GM12892 (cell line): Measurements from ENCODE around the gene ZMIZ1.

Source experiments
- DNase-seq: peaks from one replicate; pipeline ENCODE4 v3.0.0; 2011; ENCODE audit not compliant: insufficient read length
- FAIRE-seq: peaks from 2 replicates; lab custom pipeline; 2011; peaks lifted over from hg19 to GRCh38; lab: Jason Lieb, UNC
- POLR2A ChIP-seq: IDR thresholded peaks from 2 replicates; pipeline ENCODE4 v1.6.1; 2011; ENCODE audit warnings: low read depth, low read length, control low read depth
- POLR2AphosphoS5 ChIP-seq: IDR thresholded peaks from 2 replicates; pipeline ENCODE4 v1.6.1; 2011; ENCODE audit warnings: low read depth, low read length, control low read depth
- TAF1 ChIP-seq: IDR thresholded peaks from 2 replicates; pipeline ENCODE4 v1.6.1; 2011; ENCODE audit warnings: low read depth, mild to moderate bottlenecking, control low read depth, low read length, borderline replicate concordance

ZMIZ1 gene

DNA sequence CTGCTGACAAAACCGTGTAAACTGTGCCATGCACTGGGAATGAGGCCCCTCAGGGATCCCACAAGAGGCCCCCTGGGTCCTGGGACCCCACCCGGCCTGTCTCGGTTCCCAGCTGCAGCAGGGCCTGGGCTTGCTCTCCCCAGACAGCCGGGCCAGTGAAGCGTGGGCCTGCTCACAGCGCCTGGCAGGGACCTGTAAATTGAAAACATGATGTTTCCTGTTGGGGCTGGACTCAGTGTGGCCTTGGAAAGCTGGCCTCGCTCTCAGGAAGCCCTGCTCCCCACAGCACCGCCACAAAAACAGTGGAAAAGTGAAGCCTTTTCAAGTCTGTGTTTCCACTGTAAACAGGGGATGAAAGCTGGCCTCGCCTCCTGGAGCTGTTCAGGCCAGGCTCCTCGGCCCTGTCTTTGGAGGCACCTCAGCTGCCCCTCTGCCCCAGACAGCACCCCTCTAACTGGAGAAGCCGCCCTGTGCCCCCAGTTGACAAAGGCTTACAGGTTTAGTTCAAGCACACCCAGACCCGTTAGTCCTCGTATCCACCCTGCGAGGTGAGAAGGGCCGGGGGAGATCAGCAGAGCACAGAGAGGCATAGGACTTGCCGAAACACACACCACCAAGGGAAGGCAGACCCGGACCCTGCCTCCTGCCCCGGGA is 108.3 kb downstream of the ZMIZ1 start:
- no peak for FAIRE-seq
- DNase-seq = no peak
- TF ChIP-seq POLR2AphosphoS5 (no peak), TAF1 (no peak)

DNA sequence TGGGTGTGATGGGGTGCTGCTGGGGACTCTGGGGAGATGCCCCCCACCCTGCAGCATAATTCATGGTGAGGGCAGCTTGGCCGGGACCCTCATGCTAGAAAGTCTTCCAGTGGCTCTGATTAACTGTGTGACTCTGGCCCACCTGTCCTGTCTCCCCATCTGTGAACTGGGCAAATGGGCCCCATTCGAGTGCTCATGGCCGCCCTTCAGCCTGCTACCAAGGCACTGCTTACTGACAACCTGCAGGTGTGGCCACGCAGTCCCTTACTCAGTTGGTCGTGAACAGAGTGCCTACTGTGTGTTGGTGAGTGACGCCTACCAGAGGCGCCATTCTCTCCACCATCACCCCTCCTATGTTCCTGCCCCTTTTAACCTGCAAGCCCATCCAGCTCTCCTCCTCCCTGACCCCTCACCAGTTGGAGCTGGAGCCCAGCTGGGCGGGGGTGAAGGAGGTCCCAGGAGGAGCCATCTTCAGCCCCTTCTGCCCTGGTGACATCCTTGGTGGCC is 109.4 kb downstream of the ZMIZ1 start:
- no peak for TF ChIP-seq POLR2A
- no peak for TF ChIP-seq TAF1
- no peak for TF ChIP-seq POLR2AphosphoS5
- FAIRE-seq = no peak
- no peak for DNase-seq

DNA sequence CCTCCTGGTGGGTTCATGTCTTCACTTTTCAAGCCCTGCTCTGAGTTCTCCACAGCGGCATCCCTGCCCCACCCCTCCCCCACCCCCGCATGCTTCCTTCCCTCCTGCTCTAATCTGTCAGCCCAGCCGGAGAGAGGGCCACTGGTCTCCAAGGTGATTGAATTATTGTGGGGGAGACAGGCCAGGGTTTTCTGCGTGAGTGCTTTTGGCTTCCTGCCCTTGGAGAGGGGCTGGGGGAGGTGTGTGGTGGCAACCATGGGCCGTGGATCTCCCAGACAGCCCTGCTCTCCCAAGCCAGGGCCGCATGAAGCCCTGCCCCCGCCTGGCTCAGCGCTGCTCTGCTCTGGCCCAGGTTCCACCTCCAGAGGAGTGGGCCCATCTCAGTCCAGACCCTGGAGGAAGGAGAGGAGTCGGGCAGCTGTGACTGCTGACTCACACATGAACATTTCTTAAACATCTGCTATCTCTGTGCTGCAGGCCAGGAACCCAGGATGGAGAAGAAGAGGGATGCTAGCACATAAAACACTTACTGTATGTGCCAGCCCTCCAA is 109.9 kb downstream of the ZMIZ1 start:
- no peak for TF ChIP-seq POLR2AphosphoS5
- TF ChIP-seq POLR2A = no peak
- no peak for TF ChIP-seq TAF1
- DNase-seq (no peak), FAIRE-seq (no peak)

DNA sequence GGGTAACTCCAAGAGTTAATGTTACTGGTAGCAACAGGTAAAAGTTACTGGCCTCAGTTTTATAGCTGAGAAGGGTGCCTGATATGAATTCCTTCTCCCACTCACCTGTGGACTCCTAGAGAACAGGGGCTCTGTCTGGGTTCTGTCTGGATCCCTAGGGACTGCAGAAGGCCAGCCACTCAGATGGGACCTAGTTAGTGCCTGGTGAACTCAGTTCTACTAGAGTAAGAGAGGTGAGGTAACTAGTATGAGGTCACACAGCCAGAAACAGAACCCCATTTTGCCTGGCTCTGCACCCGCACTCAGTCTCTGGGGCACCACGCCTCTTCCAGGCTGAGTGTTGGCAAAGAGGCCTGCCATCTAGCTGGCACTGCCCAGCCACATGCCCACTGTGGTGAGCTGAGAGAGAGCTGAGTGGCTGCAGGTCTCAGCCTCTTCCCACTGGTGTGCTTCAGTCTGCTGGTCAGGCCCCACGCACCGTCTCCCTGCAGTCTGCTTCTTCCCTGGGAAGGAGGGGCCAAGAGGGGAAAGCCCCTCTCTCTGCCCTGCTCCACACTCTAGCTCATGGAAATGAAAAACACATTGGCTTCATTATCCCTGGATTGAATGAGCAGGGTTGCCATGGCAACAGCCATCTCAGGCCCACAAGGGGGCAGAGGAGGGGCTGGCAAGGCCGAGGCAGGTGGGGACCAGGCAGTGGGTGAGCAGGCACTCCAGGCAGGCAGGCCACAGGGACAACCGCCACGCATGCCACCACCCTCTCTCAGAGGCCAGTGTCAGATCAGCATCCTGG is 110.6 kb downstream of the ZMIZ1 start:
- no peak for DNase-seq
- no peak for FAIRE-seq
- TF ChIP-seq TAF1 = no peak
- no peak for TF ChIP-seq POLR2A
- TF ChIP-seq POLR2AphosphoS5 = no peak

DNA sequence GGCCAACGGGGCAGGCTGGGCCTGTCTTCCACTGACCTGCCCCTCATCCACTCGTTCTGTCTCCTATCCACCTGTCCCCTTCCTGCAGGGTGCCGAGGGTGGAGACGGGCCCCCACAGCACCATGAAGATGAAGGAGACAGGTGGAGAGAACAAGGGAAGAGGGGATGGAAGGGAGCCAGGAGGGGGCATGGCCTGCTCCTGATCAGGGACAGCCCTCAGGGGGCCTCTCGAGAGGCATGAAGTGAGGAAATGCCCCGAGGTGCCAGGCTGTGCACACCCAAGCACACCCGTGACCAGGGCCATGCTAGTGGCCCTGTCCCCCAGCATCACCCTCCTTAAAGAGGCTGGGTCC is 111.2 kb downstream of the ZMIZ1 start:
- DNase-seq (no peak), FAIRE-seq (no peak)

DNA sequence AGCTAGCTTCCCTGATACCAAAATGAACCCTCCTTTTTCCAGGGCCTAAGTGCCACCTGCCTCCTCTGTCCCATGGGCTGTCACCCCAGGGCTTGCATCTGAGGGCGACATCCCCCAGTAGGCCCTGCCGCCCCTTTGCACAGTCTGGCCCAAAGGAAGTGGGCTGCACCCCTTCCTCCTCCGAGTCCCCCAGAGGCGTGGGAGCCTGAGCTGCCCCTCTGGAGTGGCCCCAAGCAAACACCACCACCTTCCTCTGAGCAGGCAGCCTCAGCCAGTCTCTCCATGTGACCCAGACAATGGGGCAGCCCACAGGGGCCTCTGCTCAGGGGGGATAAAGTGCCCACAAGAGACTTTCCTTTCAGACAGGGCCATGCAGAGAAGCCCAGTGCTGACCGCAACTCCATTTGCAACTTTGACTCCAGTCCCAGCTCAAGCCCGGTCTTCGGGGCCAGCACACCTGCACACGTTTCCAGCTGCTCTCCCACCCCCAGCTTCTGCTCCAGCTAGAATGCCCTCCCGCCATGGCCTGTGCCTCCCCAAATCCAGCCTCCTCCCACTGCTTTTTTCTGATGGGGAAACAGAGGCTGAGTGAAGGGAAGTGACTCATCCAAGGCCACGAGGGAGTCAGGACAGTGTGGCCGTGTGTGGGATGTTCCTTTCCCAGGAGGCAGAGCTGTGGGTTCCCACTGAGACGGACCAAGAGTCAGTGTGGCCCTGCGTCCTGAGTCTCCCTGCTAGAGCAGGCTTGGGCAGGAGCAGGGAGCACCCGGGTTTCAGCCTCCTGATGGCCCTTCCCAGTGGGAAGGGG is 111.9 kb downstream of the ZMIZ1 start:
- no peak for DNase-seq
- no peak for FAIRE-seq
- TF ChIP-seq TAF1 = no peak
- TF ChIP-seq POLR2AphosphoS5 = no peak
- no peak for TF ChIP-seq POLR2A

More for the DNA sequence above, 111.2 kb downstream of the ZMIZ1 start:
- TF ChIP-seq POLR2AphosphoS5 (no peak), TAF1 (no peak), POLR2A (no peak)

DNA sequence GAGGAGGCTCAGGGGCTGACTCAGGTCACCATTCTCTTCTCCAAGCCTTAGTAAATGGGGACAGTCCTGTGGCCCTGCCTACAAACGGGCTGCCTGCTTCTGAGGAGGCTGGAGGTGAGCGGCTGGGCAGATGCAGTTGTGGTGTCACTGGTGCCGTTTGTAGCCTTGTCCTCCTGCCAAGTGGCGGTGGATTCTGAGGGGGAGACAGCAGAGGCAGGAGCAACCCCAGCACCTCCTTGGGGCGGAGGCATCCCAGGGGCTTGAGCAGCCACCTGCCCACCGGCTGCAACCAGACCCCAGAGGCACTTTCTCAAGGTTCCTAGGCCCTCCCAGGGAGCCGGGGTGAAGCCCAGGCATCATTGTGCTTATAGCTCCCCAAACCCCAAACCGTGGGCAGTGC is 112.5 kb downstream of the ZMIZ1 start:
- TF ChIP-seq POLR2A = no peak
- TF ChIP-seq POLR2AphosphoS5 = no peak
- no peak for TF ChIP-seq TAF1
- FAIRE-seq = no peak
- no peak for DNase-seq

DNA sequence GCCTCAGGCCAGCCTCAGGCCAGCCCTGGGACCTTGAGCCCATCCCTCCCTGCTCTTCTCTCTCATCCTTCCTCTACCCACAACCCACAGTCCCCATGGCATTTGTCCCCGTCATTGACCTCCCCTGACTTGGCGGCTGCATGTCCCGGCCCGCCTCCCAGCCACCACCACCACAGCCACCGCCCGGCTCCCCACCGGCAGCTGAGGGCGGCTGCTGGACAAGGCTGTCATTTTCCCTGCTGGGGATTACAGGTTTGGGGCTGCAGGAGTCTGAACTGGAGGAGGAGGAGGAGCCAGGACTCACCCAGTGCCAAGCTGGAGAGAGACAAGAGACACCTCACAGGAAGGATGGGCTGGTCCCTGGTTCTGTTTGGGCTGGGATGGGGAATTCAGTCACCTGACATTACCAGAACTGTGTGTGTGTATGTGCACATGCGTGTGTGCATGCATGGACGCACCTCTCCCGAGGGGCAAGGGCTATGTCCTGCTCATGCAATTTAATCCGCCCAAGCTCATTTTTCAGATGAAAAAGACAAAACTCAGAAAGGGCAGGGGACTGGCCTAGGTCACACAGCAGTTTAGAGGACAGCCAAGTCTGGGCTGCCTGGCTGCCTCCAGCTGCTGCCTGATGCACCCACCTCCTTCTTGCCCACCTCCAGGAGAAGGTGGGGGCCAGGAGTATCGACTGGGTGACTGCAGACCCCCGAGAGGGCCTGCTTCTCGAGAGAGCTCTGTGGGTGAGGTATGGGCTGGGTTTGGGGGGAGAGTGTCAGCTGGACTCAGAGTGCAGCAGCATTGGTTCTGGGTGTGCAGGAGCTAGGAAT is 113.1 kb downstream of the ZMIZ1 start:
- TF ChIP-seq POLR2AphosphoS5 = no peak
- TF ChIP-seq POLR2A = no peak
- no peak for TF ChIP-seq TAF1
- FAIRE-seq (no peak), DNase-seq (no peak)

DNA sequence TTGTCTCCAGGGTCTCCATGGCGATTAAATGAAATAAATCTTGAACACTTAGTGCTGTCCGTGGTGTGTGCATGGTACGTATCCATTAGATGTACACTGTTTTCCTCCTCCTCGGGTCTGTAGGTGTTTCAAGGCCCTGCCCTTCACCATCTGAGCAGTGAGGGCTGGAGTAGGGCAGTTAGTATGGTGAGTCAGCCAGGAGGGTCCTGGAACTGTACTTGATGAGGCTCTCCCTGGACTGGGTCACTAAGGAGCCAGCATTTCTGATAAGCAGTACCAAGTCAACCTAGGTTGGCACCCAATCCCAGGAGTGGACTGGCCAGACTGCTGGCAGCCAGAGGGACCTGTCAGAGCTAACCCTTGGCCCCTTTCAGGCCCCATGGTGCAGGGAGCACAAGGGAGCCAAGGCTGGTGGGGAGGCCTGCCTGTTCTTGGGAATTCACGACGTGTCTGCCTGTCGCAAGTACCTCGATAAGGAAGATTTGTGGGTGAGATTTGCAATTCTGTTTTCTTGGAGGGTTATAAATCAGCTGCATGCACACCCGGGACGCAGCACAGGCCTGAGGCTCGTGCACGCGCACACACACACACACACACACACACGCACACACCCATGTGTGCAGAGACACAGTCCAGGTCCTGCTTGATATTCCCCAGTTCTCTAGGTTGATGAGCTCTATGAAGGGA is 114.2 kb downstream of the ZMIZ1 start:
- DNase-seq (no peak), FAIRE-seq (no peak)
- TF ChIP-seq POLR2A (no peak), POLR2AphosphoS5 (no peak), TAF1 (no peak)

DNA sequence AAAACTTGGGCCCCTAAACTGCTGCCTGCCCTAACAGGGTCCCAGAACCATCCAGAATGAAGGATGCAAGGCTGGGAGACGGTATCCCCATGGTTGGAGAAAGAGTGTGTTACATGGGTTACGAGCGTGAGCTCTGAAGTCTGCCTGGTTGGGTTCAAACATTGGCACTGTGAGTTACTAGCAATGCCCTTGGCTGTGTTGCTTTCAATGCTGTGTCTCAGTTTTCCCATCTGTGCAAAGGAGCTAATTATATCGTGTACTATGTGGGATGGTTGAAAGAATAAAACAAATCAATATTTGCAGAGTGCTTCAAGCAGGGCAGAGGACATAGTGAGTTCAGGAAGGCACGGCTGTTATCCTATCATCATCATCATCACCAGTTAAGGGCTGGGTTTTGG is 114.7 kb downstream of the ZMIZ1 start:
- TF ChIP-seq POLR2A = no peak
- no peak for TF ChIP-seq TAF1
- no peak for TF ChIP-seq POLR2AphosphoS5
- FAIRE-seq (no peak), DNase-seq (no peak)
